Pericardium fibroblast (primary cell): ENCODE results near the gene FAS. TPM values are rescaled to one million over a fixed set of nuclear protein-coding genes. Genes with fewer than 3 reads are reported as not detected.

Experiments used
- total RNA-seq: library from RNA; depleted of rRNA; stranded (reverse); fragments of >200 nt; gene quantifications from 2 replicates; pipeline ENCODE4 v1.2.3, GENCODE V29; 2015

The FAS gene
- 32.7 and 36.8 TPM in 2 replicates for total RNA-seq

DNA sequence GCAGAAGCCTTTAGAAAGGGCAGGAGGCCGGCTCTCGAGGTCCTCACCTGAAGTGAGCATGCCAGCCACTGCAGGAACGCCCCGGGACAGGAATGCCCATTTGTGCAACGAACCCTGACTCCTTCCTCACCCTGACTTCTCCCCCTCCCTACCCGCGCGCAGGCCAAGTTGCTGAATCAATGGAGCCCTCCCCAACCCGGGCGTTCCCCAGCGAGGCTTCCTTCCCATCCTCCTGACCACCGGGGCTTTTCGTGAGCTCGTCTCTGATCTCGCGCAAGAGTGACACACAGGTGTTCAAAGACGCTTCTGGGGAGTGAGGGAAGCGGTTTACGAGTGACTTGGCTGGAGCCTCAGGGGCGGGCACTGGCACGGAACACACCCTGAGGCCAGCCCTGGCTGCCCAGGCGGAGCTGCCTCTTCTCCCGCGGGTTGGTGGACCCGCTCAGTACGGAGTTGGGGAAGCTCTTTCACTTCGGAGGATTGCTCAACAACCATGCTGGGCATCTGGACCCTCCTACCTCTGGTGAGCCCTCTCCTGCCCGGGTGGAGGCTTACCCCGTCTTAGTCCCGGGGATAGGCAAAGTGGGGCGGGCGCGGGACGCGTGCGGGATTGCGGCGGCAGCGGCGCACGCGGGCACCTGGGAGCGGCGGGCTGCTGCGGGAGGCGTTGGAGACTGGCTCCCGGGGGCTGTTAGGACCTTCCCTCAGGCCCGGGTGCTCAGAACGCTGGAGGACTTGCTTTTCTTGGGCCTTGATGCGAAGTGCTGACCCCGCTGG, at the start of gene FAS:
TSS of gene FAS (plus strand) at position 415 of the 777 bp plus-strand sequence. CDS start at position 494, 79 bp downstream.

DNA sequence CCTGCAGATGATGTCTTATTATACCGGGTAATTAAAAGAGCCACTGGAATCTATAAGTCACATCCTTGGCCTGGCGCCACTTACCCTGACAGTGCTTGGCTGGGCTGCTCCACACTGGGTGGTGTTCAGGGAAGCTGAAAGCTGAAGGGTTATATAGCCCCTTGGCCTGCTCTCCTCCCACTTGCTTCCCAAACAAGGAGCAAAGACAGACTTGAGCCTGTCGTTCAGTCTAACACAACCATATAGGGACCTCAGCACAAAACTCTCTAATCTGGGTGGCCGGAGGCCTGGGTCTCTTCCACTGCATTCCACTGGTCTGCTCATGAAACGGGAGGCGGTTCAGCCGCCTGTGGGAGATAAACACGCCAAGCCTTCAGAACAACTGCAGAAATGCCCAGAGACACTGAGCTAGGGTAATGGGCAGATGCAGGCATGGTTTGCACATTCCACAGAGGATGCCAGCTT, 37.9 kb upstream of the FAS start, which contains the start of gene ACTA2:
TSS of gene ACTA2 (minus strand) at position 127 of the 465 bp plus-strand sequence. CDS start 3,843 bp downstream, outside the sequence.

Other genes starting within 250 kb of the FAS start
- not detected in 2 replicates for gene LIPN, start 230.8 kb upstream of the FAS start, total RNA-seq
- 0.34 TPM in 1 of 2 replicates, not detected in the other for gene LIPM, start 188.1 kb upstream of the FAS start, total RNA-seq
- not detected in 2 replicates for gene ANKRD22, start 139.0 kb upstream of the FAS start, total RNA-seq
- 13.0 and 36.9 TPM in 2 replicates for gene STAMBPL1, start 110.6 kb upstream of the FAS start, total RNA-seq
- 181 and 1,821 TPM in 2 replicates for gene ACTA2, start 38.0 kb upstream of the FAS start, total RNA-seq
- gene CH25H, start 216.5 kb downstream of the FAS start, total RNA-seq, result 0.23 and 1.6 TPM in 2 replicates